ENCODE measurements around the gene ITGA1.

The ITGA1 gene

GRCh38 chr5:52998552-52999313 lies 211.0 kb downstream of the ITGA1 start:
- no peak for DNase-seq (ENCODE audit: insufficient read length)
- TF ChIP-seq POLR2A (IDR thresholded peaks at IDR 0.05; ENCODE audit: low read depth, low read length) (no peak), TAF1 (IDR thresholded peaks at IDR 0.05; ENCODE audit: borderline replicate concordance, low read depth, low read length) (no peak), POLR2AphosphoS5 (IDR thresholded peaks at IDR 0.05; ENCODE audit: low read depth, low read length) (no peak)
- FAIRE-seq, result no peak

DNA sequence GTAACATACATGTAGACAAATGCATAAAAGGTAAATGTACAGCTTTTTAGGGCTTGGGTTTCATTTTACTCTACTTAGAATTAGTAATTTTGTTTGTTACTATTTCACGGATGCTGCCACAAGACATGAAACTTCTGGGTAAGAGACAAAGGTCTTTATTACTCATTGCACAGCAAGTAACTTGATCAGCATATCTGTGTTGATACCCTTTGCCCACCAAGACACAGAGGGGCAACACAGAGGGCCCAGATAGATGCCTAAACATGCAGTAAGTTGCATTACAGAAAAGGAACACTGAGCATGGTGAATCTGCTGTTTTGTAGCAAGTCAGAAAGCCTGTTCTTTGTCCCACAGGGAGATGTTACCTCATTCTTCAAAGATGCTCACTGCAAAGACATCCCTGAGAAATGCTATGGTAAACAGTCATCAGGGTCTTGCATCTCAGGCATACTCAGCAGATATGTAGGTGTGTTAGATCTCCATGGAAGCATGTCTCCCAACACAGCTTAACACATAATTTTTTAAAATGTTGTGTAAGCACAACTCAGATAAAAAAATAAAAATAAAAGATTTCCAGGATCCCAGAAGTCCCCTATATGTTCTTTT lies 211.7 kb downstream of the ITGA1 start:
- FAIRE-seq (peak; percentile 36), DNase-seq (ENCODE audit: insufficient read length) (no peak)
- TF ChIP-seq TAF1 (IDR thresholded peaks at IDR 0.05; ENCODE audit: borderline replicate concordance, low read depth, low read length), result no peak
- no peak for TF ChIP-seq POLR2A (IDR thresholded peaks at IDR 0.05; ENCODE audit: low read depth, low read length)

DNA sequence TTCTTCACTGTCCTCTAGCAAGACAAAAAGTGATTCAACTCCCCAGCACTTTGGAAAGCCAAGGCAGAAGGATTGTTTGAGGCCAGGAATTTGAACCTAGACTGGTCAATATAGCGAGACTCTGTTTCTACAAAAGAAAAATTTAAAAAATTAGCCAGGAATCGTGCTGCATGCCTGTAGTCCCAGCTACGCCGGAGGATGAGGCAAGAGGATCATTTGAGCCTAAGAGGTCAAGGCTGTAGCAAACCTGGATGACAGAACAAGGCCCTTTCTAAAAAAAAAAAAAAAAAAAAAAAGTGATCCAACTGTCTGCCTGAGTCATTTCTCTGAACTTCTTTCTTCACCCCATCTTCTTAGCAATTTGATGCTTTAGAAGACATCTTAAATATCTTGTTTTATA lies 213.8 kb downstream of the ITGA1 start:
- no peak for DNase-seq (ENCODE audit: insufficient read length)
- no peak for FAIRE-seq
- TF ChIP-seq POLR2A (IDR thresholded peaks at IDR 0.05; ENCODE audit: low read depth, low read length) (no peak), TAF1 (IDR thresholded peaks at IDR 0.05; ENCODE audit: borderline replicate concordance, low read depth, low read length) (no peak), POLR2AphosphoS5 (IDR thresholded peaks at IDR 0.05; ENCODE audit: low read depth, low read length) (no peak)

- no peak for TF ChIP-seq POLR2AphosphoS5 (IDR thresholded peaks at IDR 0.05; ENCODE audit: low read depth, low read length)
- no peak for TF ChIP-seq POLR2A (IDR thresholded peaks at IDR 0.05; ENCODE audit: low read depth, low read length)
- no peak for FAIRE-seq
- DNase-seq (ENCODE audit: insufficient read length), result no peak
Observed at GRCh38 chr5:53002491-53002890, 214.8 kb downstream of the ITGA1 start.

GRCh38 chr5:53003144-53003543 lies 215.4 kb downstream of the ITGA1 start:
- no peak for TF ChIP-seq TAF1 (IDR thresholded peaks at IDR 0.05; ENCODE audit: borderline replicate concordance, low read depth, low read length)
- TF ChIP-seq POLR2A (IDR thresholded peaks at IDR 0.05; ENCODE audit: low read depth, low read length), result no peak
- TF ChIP-seq POLR2AphosphoS5 (IDR thresholded peaks at IDR 0.05; ENCODE audit: low read depth, low read length), result no peak
- FAIRE-seq (no peak), DNase-seq (ENCODE audit: insufficient read length) (no peak)

- DNase-seq (ENCODE audit: insufficient read length), result no peak
- TF ChIP-seq POLR2AphosphoS5 (IDR thresholded peaks at IDR 0.05; ENCODE audit: low read depth, low read length) (no peak), TAF1 (IDR thresholded peaks at IDR 0.05; ENCODE audit: borderline replicate concordance, low read depth, low read length) (no peak), POLR2A (IDR thresholded peaks at IDR 0.05; ENCODE audit: low read depth, low read length) (no peak)
- no peak for FAIRE-seq
Observed at GRCh38 chr5:53006911-53007890, 219.5 kb downstream of the ITGA1 start.

DNA sequence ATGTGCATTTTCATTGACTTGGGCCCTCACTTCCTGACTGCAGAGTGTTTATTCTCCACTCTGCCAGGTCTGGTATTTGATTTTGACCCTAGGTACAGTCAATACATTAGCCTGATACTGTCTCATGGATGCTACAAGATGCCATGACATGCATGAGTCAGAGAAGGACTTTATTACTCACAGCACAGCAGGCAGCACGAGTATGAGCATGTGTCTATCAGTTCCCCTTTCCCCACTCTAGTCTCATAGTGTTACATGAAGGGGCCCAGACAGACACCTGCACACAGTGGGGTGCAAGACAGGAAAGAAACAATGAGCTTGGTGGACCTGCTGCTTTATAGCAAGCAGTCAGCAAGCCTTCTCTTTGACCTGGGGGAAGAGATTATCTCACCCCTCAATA lies 221.0 kb downstream of the ITGA1 start:
- TF ChIP-seq POLR2A (IDR thresholded peaks at IDR 0.05; ENCODE audit: low read depth, low read length) (no peak), TAF1 (IDR thresholded peaks at IDR 0.05; ENCODE audit: borderline replicate concordance, low read depth, low read length) (no peak), POLR2AphosphoS5 (IDR thresholded peaks at IDR 0.05; ENCODE audit: low read depth, low read length) (no peak)
- peak; percentile 91 for FAIRE-seq
- DNase-seq (ENCODE audit: insufficient read length), result no peak
